Measurements from ENCODE around the gene MAPK11.

GRCh38 chr22:50300620-50301257 lies 30.6 kb upstream of the MAPK11 start:
- TF ChIP-seq REST (IDR thresholded peaks at IDR 0.05; ENCODE audit: insufficient read depth in 1 of 2, low read depth in 2 of 2, low read length in 2 of 2) = no peak
- no peak for TF ChIP-seq POLR2AphosphoS5 (IDR thresholded peaks at IDR 0.05; ENCODE audit: low read depth, low read length)

Measured in PFSK-1 (cell line).